Measurements from ENCODE around the gene CYYR1.

The CYYR1 gene

DNA sequence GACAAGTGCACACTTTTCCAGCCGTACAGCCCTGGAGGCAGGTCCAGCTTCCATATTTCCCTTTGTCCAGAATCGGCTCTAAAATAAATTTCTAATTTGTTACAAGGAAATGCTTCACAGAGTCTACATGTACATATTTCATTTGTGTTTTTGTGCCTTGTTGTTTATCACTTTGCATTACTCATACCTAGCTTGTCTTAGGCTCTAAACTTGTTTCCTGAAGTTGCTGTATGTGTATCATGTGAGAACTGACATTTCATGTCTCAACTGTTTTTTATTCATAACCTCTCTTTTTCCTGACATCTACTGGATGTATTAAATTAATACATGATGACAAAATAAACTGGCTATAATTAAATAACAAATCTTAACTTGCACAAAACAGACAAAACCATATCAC lies 7.5 kb downstream of the CYYR1 start:
- CTCF ChIA-PET: no interaction called here
- H3K27ac Mint-ChIP-seq: no peak overlapping the region

DNA sequence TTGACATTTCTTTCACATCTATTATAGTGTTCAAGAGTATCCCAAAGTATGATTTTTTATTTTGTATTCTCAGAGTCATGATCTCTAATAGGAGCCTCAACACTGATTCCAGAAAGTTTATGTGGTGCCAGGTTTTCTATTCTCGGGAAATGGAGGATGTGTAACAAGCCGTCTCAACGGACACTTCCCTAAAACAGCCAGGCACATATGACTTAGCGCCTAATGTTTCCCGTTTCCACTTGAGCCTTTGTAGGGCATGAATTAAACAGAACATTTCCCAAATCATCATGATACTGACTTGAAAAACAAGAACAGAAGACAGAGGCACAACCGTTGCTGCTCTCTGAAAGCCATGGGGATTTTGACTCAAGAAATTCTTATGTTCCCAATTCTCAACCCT lies 8.0 kb downstream of the CYYR1 start:
- Mint-ChIP-seq H3K4me1 (no peaks in the 10 kb centered on the region), H3K4me3 (no peak overlapping the region), H3K9me3 (no peaks in the 10 kb centered on the region), H3K27ac (no peak overlapping the region), H3K36me3 (no peaks in the 10 kb centered on the region), H3K27me3 (no peaks in the 10 kb centered on the region)
- CTCF ChIA-PET: no interaction called here
- no peak for DNase-seq

More for the DNA sequence above, 7.5 kb downstream of the CYYR1 start:
- Mint-ChIP-seq H3K27me3 (no peaks in the 10 kb centered on the region), H3K4me3 (no peak overlapping the region), H3K36me3 (no peaks in the 10 kb centered on the region), H3K9me3 (no peaks in the 10 kb centered on the region), H3K4me1 (no peaks in the 10 kb centered on the region)
- DNase-seq: no peak

DNA sequence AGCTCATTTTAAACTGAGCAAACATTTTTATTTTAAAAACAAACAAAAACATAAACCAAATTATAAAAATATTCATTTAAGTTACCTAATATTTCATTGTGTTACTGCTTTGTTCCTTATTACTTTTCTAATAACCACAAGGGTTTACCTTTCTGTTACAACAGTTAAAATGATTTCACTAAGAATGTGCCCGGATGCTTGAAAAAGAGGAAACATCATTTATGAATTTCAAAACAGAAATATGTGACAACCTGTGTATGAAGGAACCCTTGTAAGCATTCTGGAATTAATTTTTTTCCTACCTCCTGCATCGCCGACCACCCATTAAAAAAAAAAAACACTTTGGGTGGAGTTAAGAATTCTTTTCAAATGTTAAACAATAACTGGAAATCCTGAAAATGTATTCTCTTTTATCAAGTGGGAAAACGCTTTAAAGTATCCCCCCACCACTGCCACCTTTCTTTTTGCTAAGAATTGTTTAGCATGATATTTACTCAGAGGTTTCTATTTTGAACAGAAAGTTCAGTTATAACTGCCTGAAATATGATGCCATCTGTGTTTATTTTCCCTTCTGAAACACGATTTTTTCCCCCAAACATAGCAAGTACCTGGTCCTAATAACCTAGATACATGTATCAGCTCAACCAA lies 9.1 kb downstream of the CYYR1 start:
- Mint-ChIP-seq H3K27me3 (no peaks in the 10 kb centered on the region), H3K4me1 (no peaks in the 10 kb centered on the region), H3K36me3 (no peaks in the 10 kb centered on the region), H3K9me3 (no peaks in the 10 kb centered on the region), H3K27ac (no peak overlapping the region), H3K4me3 (no peak overlapping the region)
- DNase-seq: no peak
- CTCF ChIA-PET: no interaction called here

DNA sequence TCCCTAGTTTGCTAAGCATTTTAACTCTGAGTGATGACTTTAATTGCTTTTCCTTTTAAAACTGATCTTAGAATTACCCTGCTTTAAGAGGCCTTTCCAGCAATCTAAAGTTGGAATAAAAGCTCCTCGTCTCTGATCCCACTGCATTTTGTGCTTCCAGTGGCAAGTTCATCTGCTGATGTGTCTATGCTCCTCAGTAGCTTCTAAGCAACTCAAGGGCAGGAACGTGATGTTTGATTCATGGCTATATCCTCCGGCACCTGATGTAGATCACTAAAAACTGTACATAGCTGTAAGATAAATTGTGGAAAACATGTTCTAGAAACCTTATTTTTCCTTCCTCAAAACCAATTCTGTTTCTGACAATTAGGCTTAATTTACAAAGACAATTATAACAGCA lies 12.5 kb downstream of the CYYR1 start:
- Mint-ChIP-seq H3K4me1 (no peaks in the 10 kb centered on the region), H3K36me3 (no peaks in the 10 kb centered on the region), H3K27me3 (no peaks in the 10 kb centered on the region), H3K4me3 (no peak overlapping the region), H3K27ac (no peak overlapping the region), H3K9me3 (no peaks in the 10 kb centered on the region)
- CTCF ChIA-PET: no interaction called here
- DNase-seq: no peak

DNA sequence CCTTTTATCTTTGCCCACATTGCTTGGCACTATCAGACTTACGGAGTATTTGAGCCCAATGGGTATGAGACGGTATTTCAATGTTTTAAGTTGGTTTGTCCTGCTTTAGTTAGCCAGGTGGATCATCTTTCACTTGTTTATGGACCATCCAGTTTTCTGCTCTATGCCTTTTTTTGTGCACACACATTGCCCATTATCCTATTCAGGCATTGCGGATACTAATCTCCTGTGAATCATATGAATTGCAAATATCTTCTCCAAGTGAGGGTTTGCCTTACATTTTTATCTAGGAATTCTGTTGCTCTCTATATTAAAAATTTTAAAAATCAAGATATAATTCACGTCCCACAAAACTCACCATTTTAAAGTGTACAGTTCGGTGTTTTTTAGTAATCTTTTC lies 14.0 kb downstream of the CYYR1 start:
- Mint-ChIP-seq H3K9me3 (no peaks in the 10 kb centered on the region), H3K36me3 (no peaks in the 10 kb centered on the region), H3K4me1 (no peaks in the 10 kb centered on the region), H3K27me3 (no peaks in the 10 kb centered on the region), H3K27ac (no peak overlapping the region), H3K4me3 (no peak overlapping the region)
- no peak for DNase-seq
- CTCF ChIA-PET: no interaction called here

DNA sequence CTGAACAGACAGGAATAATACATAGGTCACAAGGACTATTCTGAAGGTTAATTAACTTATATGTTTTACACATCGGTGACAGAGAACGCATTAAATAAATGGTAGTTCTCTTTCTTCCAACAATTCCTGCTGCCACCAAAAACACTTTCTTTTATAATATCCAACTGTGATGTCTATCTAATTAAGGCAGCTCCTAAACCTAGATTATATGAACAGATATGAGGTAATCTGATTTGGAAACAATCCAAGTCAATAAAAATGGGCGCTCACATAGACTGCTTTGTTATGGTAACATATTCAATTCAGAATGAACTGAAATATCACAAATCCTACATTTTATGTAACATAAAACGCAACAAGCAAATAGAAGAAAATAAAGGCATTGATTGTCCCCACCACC lies 16.0 kb downstream of the CYYR1 start:
- Mint-ChIP-seq H3K4me3 (no peak overlapping the region), H3K4me1 (no peaks in the 10 kb centered on the region), H3K27ac (no peak overlapping the region), H3K36me3 (no peaks in the 10 kb centered on the region), H3K27me3 (no peaks in the 10 kb centered on the region), H3K9me3 (no peaks in the 10 kb centered on the region)
- CTCF ChIA-PET: no interaction called here
- DNase-seq: no peak

DNA sequence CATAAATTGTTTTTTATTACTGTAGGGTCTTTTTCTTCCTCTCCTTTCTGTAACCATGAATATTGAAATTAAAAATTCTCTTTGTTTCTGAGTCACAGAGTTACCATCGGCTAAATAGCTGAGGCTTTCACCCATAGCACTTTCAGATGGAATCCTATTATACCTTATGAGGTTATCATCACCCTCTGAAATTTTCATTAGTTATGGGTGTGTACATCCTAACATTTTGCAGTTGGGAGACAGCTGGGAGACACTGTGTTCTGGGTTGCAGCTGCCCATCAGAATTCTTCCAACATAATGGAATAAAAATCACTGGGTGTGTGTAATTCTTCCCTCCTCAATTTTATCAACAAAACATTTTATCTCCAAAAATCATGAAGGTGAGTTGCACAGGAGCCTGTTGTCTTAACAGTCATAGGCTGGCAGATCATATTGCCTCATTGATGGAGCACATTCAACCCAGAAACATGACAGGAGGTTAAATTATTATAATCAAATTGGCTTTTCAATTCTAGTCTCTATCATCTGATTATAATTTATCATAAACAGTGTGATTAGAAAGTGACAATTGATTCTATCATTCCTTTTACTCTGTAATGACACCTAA lies 17.4 kb downstream of the CYYR1 start:
- H3K9me3 Mint-ChIP-seq: no peaks in the 10 kb centered on the region
- H3K27ac Mint-ChIP-seq: no peak overlapping the region
- H3K36me3 Mint-ChIP-seq: no peaks in the 10 kb centered on the region
- no peak for DNase-seq
- H3K4me1 Mint-ChIP-seq: no peaks in the 10 kb centered on the region
- no peaks in the 10 kb centered on the region for H3K27me3 Mint-ChIP-seq
- H3K4me3 Mint-ChIP-seq: no peak overlapping the region
- CTCF ChIA-PET: no interaction called here

DNA sequence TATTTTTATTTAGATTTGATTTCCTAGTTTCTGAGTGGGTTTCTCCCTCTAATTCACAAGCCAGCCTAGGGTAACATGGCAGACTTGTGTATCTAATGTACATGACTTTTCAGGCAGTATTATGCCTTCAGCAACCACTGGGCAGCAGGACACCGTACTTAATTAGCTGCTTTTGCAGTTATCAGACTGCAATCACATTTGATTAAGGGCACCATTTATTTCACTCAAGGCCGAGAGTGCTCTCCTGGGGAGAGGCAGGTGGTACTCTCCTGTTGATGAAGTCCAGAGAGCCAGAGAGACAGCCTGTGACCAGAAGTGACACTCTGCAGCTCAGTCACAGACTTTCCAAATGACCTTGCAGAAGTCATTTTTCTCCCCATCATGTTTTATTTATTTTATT lies 18.7 kb downstream of the CYYR1 start:
- no peaks in the 10 kb centered on the region for H3K4me1 Mint-ChIP-seq
- no peaks in the 10 kb centered on the region for H3K36me3 Mint-ChIP-seq
- H3K27me3 Mint-ChIP-seq: no peaks in the 10 kb centered on the region
- CTCF ChIA-PET: no interaction called here
- DNase-seq: no peak
- H3K27ac Mint-ChIP-seq: no peak overlapping the region
- no peak overlapping the region for H3K4me3 Mint-ChIP-seq
- H3K9me3 Mint-ChIP-seq: no peaks in the 10 kb centered on the region

DNA sequence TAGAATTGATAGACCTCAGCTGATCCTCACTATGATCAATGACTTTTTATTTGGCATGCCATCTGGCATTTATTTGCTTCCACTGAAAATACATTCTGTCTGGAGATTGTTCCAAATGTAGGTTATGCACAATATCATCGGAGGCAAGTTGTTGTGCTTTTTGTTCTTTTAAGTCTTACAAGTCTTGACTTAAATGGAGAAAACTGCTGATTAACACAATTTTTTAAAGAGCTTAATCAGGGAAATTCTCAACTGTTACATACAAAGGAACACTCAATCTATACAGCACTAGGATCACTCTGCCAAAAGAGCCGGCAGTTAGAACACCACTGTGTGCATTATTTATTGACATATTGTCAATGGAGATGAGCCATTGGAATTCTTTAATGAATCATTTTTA lies 19.2 kb downstream of the CYYR1 start:
- DNase-seq: no peak
- H3K9me3 Mint-ChIP-seq: no peaks in the 10 kb centered on the region
- CTCF ChIA-PET: no interaction called here
- H3K4me1 Mint-ChIP-seq: no peaks in the 10 kb centered on the region
- no peaks in the 10 kb centered on the region for H3K27me3 Mint-ChIP-seq
- H3K4me3 Mint-ChIP-seq: no peak overlapping the region
- H3K27ac Mint-ChIP-seq: no peak overlapping the region
- no peaks in the 10 kb centered on the region for H3K36me3 Mint-ChIP-seq

DNA sequence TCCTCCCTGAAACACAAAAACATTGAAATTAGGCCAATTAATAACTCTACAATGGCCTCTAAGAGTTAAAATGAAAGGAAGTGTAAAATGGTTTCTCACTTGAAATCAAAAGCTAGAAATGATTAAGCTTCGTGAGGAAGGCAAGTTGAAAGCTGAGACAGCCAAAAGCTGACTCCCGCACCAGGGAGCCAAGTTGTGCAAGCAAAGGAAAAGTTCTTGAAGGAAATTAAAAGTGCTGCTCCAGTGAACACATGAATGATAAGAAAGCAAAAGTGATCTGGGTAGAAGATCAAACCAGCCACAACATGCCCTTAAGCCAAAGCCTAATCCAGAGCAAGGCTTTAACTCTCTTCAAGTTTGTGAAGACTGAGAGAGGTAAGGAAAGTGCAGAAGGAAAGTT lies 22.8 kb downstream of the CYYR1 start:
- Mint-ChIP-seq H3K27ac (no peak overlapping the region), H3K4me3 (no peak overlapping the region), H3K36me3 (no peaks in the 10 kb centered on the region), H3K9me3 (no peaks in the 10 kb centered on the region), H3K27me3 (no peaks in the 10 kb centered on the region), H3K4me1 (no peaks in the 10 kb centered on the region)
- CTCF ChIA-PET: no interaction called here
- DNase-seq: no peak

DNA sequence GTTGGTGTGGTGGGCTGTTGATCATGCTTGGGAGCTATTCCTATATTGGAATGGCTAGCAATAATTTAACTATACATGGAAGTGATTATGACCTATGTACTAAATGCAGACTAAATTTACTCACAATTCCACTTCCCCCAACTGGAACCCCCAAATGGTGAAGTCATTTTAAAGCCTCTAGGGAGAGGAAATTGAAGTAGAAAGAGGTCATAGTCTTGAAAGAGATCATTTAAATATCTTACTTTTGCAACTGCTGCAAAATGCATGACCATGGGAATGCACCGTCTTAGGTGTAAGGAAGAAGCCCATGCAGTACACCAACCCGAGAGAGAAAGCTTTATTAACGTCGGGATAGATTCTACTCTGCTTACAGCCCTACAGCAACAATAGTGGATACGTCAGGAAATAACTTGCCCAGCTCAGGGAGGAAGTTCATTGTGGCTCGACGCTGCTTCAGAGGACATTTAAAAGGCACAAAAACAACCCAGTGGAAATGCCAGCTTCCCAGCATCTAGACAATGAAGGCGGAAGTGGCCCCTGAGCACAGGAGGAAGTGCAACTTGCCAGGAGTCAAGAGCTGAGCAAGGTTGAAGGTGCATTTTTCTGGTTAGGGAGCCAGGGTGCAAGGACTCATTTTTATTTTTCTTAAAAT lies 26.5 kb downstream of the CYYR1 start:
- DNase-seq: no peak
- Mint-ChIP-seq H3K27ac (no peak overlapping the region), H3K9me3 (no peaks in the 10 kb centered on the region), H3K4me1 (no peaks in the 10 kb centered on the region), H3K4me3 (no peak overlapping the region), H3K36me3 (no peaks in the 10 kb centered on the region), H3K27me3 (no peaks in the 10 kb centered on the region)
- CTCF ChIA-PET: no interaction called here

DNA sequence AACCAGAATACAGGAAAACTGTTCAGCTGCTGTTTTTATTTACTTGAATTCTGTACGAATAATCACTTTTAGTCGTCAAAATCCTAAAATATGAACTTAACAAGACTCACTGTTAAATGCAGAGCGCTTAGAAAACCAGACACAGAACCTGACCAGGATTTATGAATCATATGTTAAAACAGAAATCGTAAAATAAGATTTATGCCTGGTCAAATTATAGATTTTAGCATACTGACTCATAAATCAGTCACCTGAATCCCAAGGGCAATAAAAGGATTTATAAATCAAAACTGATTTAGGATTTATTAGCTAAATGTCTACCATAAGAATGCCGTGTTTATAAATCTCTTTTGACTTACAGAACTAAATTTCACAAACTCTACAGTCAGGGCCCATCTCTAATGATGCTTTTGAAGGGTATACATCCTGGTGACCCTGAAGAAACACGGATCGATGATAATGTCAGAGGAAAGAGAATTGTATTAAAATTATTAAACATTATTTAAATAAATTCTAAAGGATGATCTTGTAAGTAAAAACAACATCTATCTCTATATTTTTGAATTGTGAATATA lies 28.8 kb downstream of the CYYR1 start:
- DNase-seq: no peak
- H3K27ac Mint-ChIP-seq: no peak overlapping the region
- H3K4me1 Mint-ChIP-seq: no peaks in the 10 kb centered on the region
- H3K9me3 Mint-ChIP-seq: no peaks in the 10 kb centered on the region
- no peaks in the 10 kb centered on the region for H3K27me3 Mint-ChIP-seq
- H3K36me3 Mint-ChIP-seq: no peaks in the 10 kb centered on the region
- no peak overlapping the region for H3K4me3 Mint-ChIP-seq
- CTCF ChIA-PET: no interaction called here

DNA sequence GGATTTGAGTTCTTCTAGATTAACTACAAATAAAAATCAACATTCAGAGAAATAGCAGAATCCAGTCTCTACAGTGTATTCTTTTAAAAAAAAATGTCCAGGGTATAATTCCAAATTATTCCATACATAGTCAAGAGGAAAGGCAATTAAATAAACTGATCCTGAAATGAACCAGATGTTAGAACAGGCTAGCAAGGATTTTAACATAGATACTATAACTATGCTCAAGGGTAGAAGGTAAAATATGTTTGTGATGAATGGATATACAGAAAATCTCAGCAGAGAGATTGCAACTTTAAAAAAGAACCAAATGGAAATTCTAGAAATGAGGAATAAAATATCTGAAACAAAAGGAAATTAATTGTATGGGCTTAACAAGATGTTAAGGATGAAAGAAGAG lies 32.4 kb downstream of the CYYR1 start:
- CTCF ChIA-PET: no interaction called here
- H3K4me3 Mint-ChIP-seq: no peak overlapping the region
- H3K4me1 Mint-ChIP-seq: no peaks in the 10 kb centered on the region
- H3K9me3 Mint-ChIP-seq: no peaks in the 10 kb centered on the region
- no peak for DNase-seq
- H3K27ac Mint-ChIP-seq: no peak overlapping the region
- H3K27me3 Mint-ChIP-seq: no peaks in the 10 kb centered on the region
- H3K36me3 Mint-ChIP-seq: no peaks in the 10 kb centered on the region

DNA sequence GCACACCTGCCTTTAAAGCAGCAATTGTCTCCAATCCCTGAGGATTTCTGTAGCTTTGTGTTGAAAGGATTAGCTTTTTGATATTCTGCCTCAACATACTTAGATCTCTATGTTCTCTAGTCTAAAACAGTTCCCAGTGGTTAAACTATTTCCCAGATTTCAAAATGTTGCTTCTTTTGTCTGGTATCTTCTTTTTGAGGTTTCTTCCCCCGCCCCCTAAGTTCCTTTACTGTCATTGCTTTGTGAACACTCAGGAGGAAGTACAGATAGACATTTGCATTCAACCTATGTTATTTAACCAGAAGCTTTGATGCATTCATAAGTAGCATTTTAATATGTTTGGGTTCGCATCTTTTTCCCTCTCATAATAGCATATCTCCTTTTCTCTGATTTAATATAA lies 33.5 kb downstream of the CYYR1 start:
- Mint-ChIP-seq H3K4me3 (no peak overlapping the region), H3K27me3 (no peaks in the 10 kb centered on the region), H3K36me3 (no peaks in the 10 kb centered on the region), H3K9me3 (no peaks in the 10 kb centered on the region), H3K27ac (no peak overlapping the region), H3K4me1 (no peaks in the 10 kb centered on the region)
- CTCF ChIA-PET: no interaction called here
- DNase-seq: no peak

DNA sequence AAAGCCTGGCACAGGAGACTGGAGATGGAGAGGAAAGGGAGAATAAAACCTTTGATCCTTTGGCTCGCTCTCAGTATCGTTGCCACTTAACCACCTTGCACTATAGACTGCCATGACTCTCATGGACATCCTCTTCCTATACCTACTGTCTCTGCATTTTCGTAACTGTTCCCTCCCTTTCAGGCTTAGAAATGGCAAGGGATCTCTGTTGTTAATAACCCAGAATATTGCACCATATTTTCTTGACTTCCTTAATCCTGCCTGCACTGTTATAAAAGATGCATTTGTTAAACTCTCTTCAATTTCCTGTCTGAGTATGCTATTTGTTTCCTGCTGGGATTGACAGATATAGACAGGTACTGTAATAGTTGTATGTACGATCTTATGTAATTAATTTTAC lies 38.6 kb downstream of the CYYR1 start:
- CTCF ChIA-PET: no interaction called here
- DNase-seq: no peak
- H3K27ac Mint-ChIP-seq: no peak overlapping the region
- no peaks in the 10 kb centered on the region for H3K4me1 Mint-ChIP-seq
- no peaks in the 10 kb centered on the region for H3K9me3 Mint-ChIP-seq
- no peak overlapping the region for H3K4me3 Mint-ChIP-seq
- no peaks in the 10 kb centered on the region for H3K36me3 Mint-ChIP-seq
- no peaks in the 10 kb centered on the region for H3K27me3 Mint-ChIP-seq

Measured in activated naive CD4-positive, alpha-beta T cell treated with anti-CD3 and anti-CD28 coated beads, Interleukin-2, amount 10 ng/mL, durations not matched to agents 7 days and 5 days (primary cell).